ENCODE data around the gene PLEKHH1. TPM values are rescaled to one million over a fixed set of nuclear protein-coding genes. Genes with fewer than 3 reads are reported as not detected.
A peak's percentile ranks its signal among the peaks of the same experiment; 100 is the strongest.

The PLEKHH1 gene
- total RNA-seq, 1 donor from 2014 or later = 119 TPM

- H3K4me1 Mint-ChIP-seq (ENCODE audit: low read depth) = peaks cover 10% of the 10 kb centered on the region
- no peaks in the 10 kb centered on the region for H3K9me3 Mint-ChIP-seq (ENCODE audit: low read depth)
- no peak for DNase-seq (ENCODE audit: low spot score, unreplicated experiment)
- no peak for TF ChIP-seq CTCF (IDR thresholded peaks at IDR 0.05; ENCODE audit: unreplicated experiment)
- H3K4me3 Mint-ChIP-seq (ENCODE audit: low read depth) = no peak overlapping the region
- H3K36me3 Mint-ChIP-seq (ENCODE audit: insufficient read depth) = no peaks in the 10 kb centered on the region
- H3K27ac Mint-ChIP-seq = no peak overlapping the region
- peaks cover 8% of the 10 kb centered on the region for H3K27me3 Mint-ChIP-seq
Observed at GRCh38 chr14:67510121-67510520, 23.0 kb upstream of the PLEKHH1 start.

GRCh38 chr14:67510836-67511235 is 22.3 kb upstream of the PLEKHH1 start:
- Mint-ChIP-seq H3K27me3 (peaks cover 11% of the 10 kb centered on the region), H3K9me3 (ENCODE audit: low read depth) (no peaks in the 10 kb centered on the region), H3K27ac (no peak overlapping the region), H3K36me3 (ENCODE audit: insufficient read depth) (no peaks in the 10 kb centered on the region), H3K4me3 (ENCODE audit: low read depth) (no peak overlapping the region), H3K4me1 (ENCODE audit: low read depth) (peaks cover 10% of the 10 kb centered on the region)
- DNase-seq (ENCODE audit: low spot score, unreplicated experiment) = no peak
- TF ChIP-seq CTCF (IDR thresholded peaks at IDR 0.05; ENCODE audit: unreplicated experiment) = no peak

DNA sequence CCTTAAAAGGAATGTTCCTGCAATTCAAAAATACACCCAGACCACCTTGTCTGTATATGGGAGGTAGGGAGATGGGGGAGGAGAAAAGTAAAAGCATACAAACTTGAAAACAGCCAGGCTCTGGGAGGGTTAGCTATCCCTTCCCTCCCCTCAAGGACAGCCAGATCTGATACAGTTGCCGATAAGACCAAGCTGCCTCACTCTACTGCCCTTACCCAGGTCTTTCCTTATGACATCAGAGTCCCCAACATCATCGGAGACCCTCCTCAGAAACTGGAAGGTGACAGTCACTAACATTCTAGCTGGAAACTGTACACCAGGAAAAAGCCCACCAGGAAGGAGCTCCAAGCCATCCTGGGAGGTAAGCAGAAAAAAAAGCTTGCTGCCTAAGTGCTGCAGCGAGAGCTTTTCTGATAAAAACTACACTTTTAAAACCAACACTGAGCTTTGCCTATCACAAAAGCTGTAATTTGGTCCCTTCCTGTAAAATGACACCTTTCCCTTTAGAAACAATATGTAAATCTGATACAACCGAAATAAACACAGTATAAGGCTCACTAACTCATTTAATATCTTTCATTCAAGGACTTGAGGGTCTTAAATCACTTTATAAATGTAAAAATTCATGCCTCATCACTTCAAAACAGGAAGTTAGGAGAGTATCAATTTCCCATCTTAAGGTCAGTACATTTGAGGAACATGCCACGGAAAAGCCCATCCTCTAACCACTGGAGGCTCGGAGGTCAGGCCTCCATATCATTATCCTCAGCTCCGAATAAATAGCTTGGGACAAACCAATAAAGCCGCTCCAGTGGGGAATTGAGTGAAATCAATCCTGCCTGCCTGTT is 20.4 kb upstream of the PLEKHH1 start:
- peaks cover 30% of the 10 kb centered on the region for H3K27me3 Mint-ChIP-seq

DNA sequence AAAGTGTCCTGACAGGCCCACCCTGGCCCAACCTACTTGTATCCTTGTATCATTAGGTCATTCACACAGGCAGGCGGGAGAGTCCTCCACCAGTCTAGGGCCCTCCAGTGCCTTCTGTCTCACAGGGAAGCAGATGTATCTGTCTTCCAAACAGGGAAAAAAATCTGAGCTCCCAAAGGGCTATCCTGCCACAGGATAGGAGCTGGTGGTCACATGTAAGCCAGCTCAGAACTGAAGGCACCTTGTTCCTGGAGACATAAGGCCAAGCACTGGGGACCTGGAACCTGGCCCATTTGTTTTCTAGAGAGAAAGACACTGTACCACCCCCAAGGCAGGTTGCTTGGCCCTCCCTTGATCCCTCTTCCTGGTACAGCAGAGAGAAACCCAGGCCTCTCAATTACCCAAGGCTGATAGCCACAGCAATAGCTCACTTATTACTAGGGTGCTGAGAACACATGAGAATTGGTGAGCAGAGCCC is 19.4 kb upstream of the PLEKHH1 start:
- H3K4me1 Mint-ChIP-seq (ENCODE audit: low read depth) = peaks cover 10% of the 10 kb centered on the region
- H3K4me3 Mint-ChIP-seq (ENCODE audit: low read depth) = peak overlapping the region; percentile 76
- H3K36me3 Mint-ChIP-seq (ENCODE audit: insufficient read depth) = no peaks in the 10 kb centered on the region
- peaks cover 38% of the 10 kb centered on the region for H3K27me3 Mint-ChIP-seq
- H3K9me3 Mint-ChIP-seq (ENCODE audit: low read depth) = no peaks in the 10 kb centered on the region
- no peak for DNase-seq (ENCODE audit: low spot score, unreplicated experiment)
- H3K27ac Mint-ChIP-seq = peak overlapping the region; percentile 69
- no peak for TF ChIP-seq CTCF (IDR thresholded peaks at IDR 0.05; ENCODE audit: unreplicated experiment)

More for the DNA sequence above, 20.4 kb upstream of the PLEKHH1 start:
- no peak overlapping the region for H3K27ac Mint-ChIP-seq
- DNase-seq (ENCODE audit: low spot score, unreplicated experiment) = no peak
- TF ChIP-seq CTCF (IDR thresholded peaks at IDR 0.05; ENCODE audit: unreplicated experiment) = no peak
- H3K9me3 Mint-ChIP-seq (ENCODE audit: low read depth) = no peaks in the 10 kb centered on the region
- peaks cover 10% of the 10 kb centered on the region for H3K4me1 Mint-ChIP-seq (ENCODE audit: low read depth)
- H3K4me3 Mint-ChIP-seq (ENCODE audit: low read depth) = no peak overlapping the region
- H3K36me3 Mint-ChIP-seq (ENCODE audit: insufficient read depth) = no peaks in the 10 kb centered on the region

DNA sequence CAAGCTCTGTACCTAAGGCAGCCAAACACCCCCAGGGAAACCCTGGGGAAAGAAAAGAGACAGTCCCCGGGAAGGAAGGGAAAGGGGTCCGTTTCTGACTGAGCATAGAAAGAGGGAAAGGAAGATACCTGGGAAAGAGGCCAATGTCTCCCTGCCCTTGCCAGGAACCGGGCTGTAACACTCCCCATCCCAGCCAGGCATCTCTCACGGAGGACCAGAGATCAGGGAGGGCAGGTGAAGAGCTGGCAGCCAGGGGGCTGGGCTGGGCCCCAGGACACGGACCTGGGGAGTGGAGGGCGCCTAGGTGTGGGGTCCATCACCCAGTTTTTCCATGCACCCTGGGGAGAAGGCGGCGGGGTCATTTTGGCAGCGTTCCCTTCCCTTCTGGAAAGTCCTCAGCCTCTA is 18.9 kb upstream of the PLEKHH1 start:
- H3K27ac Mint-ChIP-seq = peak overlapping the region; percentile 69
- H3K27me3 Mint-ChIP-seq = peaks cover 43% of the 10 kb centered on the region
- peak overlapping the region; percentile 76 for H3K4me3 Mint-ChIP-seq (ENCODE audit: low read depth)
- H3K36me3 Mint-ChIP-seq (ENCODE audit: insufficient read depth) = no peaks in the 10 kb centered on the region
- TF ChIP-seq CTCF (IDR thresholded peaks at IDR 0.05; ENCODE audit: unreplicated experiment) = no peak
- DNase-seq (ENCODE audit: low spot score, unreplicated experiment) = no peak
- peaks cover 10% of the 10 kb centered on the region for H3K4me1 Mint-ChIP-seq (ENCODE audit: low read depth)
- no peaks in the 10 kb centered on the region for H3K9me3 Mint-ChIP-seq (ENCODE audit: low read depth)
